ENCODE results near the gene SLC35D2. TPM values are rescaled to one million over a fixed set of nuclear protein-coding genes. Genes with fewer than 3 reads are reported as not detected.
A peak's percentile ranks its signal among the peaks of the same experiment; 100 is the strongest.
"Not testable (repeated sequence)": the region's sequence is repeated elsewhere in the genome, so short reads cannot be mapped to it uniquely, and the experiment has no call there.

Gene SLC35D2
- total and polyA plus RNA-seq, 5 donors = 10.5 to 17.9 (median 14.3) TPM

- no peak overlapping the region for H3K4me3 ChIP-seq (ENCODE audit: low read length)
- H3K4me1 ChIP-seq (ENCODE audit: control insufficient read depth, insufficient read depth, low read length) = peaks cover 4% of the 10 kb centered on the region
- peak overlapping the region; percentile 13 for H3K27ac ChIP-seq (ENCODE audit: low read length)
- intact Hi-C loops (cut with DNase I) = no loop called here
- no peaks in the 10 kb centered on the region for H3K9me3 ChIP-seq (ENCODE audit: control insufficient read depth, low read length)
- DNase-seq = no peak
- H3K27me3 ChIP-seq (ENCODE audit: control insufficient read depth, insufficient read depth) = no peaks in the 10 kb centered on the region
- 84% methylated on average over 4 of the region's 4 CpGs for WGBS
- no peak for ATAC-seq
Observed at GRCh38 chr9:96381125-96381524, 2.4 kb downstream of the SLC35D2 start.

- Histone ChIP-seq H3K27ac (ENCODE audit: low read length) (no peak overlapping the region), H3K4me1 (ENCODE audit: control insufficient read depth, insufficient read depth, low read length) (peaks cover 4% of the 10 kb centered on the region), H3K27me3 (ENCODE audit: control insufficient read depth, insufficient read depth) (no peaks in the 10 kb centered on the region), H3K9me3 (ENCODE audit: control insufficient read depth, low read length) (no peaks in the 10 kb centered on the region), H3K4me3 (ENCODE audit: low read length) (no peak overlapping the region)
- DNase-seq (no peak), ATAC-seq (no peak)
- WGBS = 92% methylated on average over 2 of the region's 2 CpGs
- intact Hi-C loops (cut with DNase I) = no loop called here
Observed at GRCh38 chr9:96379461-96379860, 4.0 kb downstream of the SLC35D2 start.

- DNase-seq (no peak), ATAC-seq (no peak)
- WGBS = 91% methylated on average over 3 of the region's 3 CpGs
- Histone ChIP-seq H3K4me3 (ENCODE audit: low read length) (no peak overlapping the region), H3K27ac (ENCODE audit: low read length) (no peak overlapping the region), H3K27me3 (ENCODE audit: control insufficient read depth, insufficient read depth) (no peaks in the 10 kb centered on the region), H3K9me3 (ENCODE audit: control insufficient read depth, low read length) (no peaks in the 10 kb centered on the region), H3K4me1 (ENCODE audit: control insufficient read depth, insufficient read depth, low read length) (peaks cover 4% of the 10 kb centered on the region)
- intact Hi-C loops (cut with DNase I) = no loop called here
Observed at GRCh38 chr9:96378187-96378586, 5.3 kb downstream of the SLC35D2 start.

GRCh38 chr9:96376891-96377874, 6.3 kb downstream of the SLC35D2 start:
- Histone ChIP-seq H3K4me1 (ENCODE audit: control insufficient read depth, insufficient read depth, low read length) (peaks cover 4% of the 10 kb centered on the region), H3K9me3 (ENCODE audit: control insufficient read depth, low read length) (no peaks in the 10 kb centered on the region), H3K4me3 (ENCODE audit: low read length) (no peak overlapping the region), H3K27me3 (ENCODE audit: control insufficient read depth, insufficient read depth) (no peaks in the 10 kb centered on the region), H3K27ac (ENCODE audit: low read length) (peak overlapping the region; percentile 61)
- ATAC-seq (peak in 1 of 2 donors; percentile 55), DNase-seq (no peak)
- WGBS = 59% methylated on average over 13 of the region's 13 CpGs
- intact Hi-C loops (cut with DNase I) = no loop called here

GRCh38 chr9:96375507-96375906, 8.0 kb downstream of the SLC35D2 start:
- H3K27me3 ChIP-seq (ENCODE audit: control insufficient read depth, insufficient read depth); H3K4me1 ChIP-seq (ENCODE audit: control insufficient read depth, insufficient read depth, low read length); intact Hi-C loops (cut with DNase I); H3K9me3 ChIP-seq (ENCODE audit: control insufficient read depth, low read length); DNase-seq; ATAC-seq; H3K4me3 ChIP-seq (ENCODE audit: low read length); H3K27ac ChIP-seq (ENCODE audit: low read length): not testable (repeated sequence)
- WGBS = 96% methylated on average over 6 of the region's 6 CpGs

GRCh38 chr9:96367943-96368342, 15.6 kb downstream of the SLC35D2 start:
- ATAC-seq (no peak), DNase-seq (no peak)
- Histone ChIP-seq H3K9me3 (ENCODE audit: control insufficient read depth, low read length) (no peaks in the 10 kb centered on the region), H3K4me3 (ENCODE audit: low read length) (no peak overlapping the region), H3K27me3 (ENCODE audit: control insufficient read depth, insufficient read depth) (no peaks in the 10 kb centered on the region), H3K27ac (ENCODE audit: low read length) (no peak overlapping the region), H3K4me1 (ENCODE audit: control insufficient read depth, insufficient read depth, low read length) (no peaks in the 10 kb centered on the region)
- WGBS = 98% methylated on average over 1 of the region's 1 CpG
- intact Hi-C loops (cut with DNase I) = no loop called here

- Histone ChIP-seq H3K4me3 (ENCODE audit: low read length) (no peak overlapping the region), H3K27me3 (ENCODE audit: control insufficient read depth, insufficient read depth) (no peaks in the 10 kb centered on the region), H3K27ac (ENCODE audit: low read length) (no peak overlapping the region), H3K4me1 (ENCODE audit: control insufficient read depth, insufficient read depth, low read length) (no peaks in the 10 kb centered on the region), H3K9me3 (ENCODE audit: control insufficient read depth, low read length) (no peaks in the 10 kb centered on the region)
- 95% methylated on average over 9 of the region's 9 CpGs for WGBS
- intact Hi-C loops (cut with DNase I) = no loop called here
- DNase-seq (no peak), ATAC-seq (no peak)
Observed at GRCh38 chr9:96363175-96363967, 20.1 kb downstream of the SLC35D2 start.

GRCh38 chr9:96362119-96362518, 21.4 kb downstream of the SLC35D2 start:
- H3K9me3 ChIP-seq (ENCODE audit: control insufficient read depth, low read length); ATAC-seq; DNase-seq; H3K4me3 ChIP-seq (ENCODE audit: low read length); H3K27ac ChIP-seq (ENCODE audit: low read length); H3K27me3 ChIP-seq (ENCODE audit: control insufficient read depth, insufficient read depth); intact Hi-C loops (cut with DNase I); H3K4me1 ChIP-seq (ENCODE audit: control insufficient read depth, insufficient read depth, low read length): not testable (repeated sequence)
- WGBS = 96% methylated on average over 6 of the region's 6 CpGs

- no peak for ATAC-seq
- intact Hi-C loops (cut with DNase I) = no loop called here
- Histone ChIP-seq H3K27me3 (ENCODE audit: control insufficient read depth, insufficient read depth) (no peaks in the 10 kb centered on the region), H3K4me3 (ENCODE audit: low read length) (no peak overlapping the region), H3K27ac (ENCODE audit: low read length) (no peak overlapping the region), H3K9me3 (ENCODE audit: control insufficient read depth, low read length) (no peaks in the 10 kb centered on the region), H3K4me1 (ENCODE audit: control insufficient read depth, insufficient read depth, low read length) (no peaks in the 10 kb centered on the region)
- DNase-seq = no peak
- WGBS = 96% methylated on average over 6 of the region's 6 CpGs
Observed at GRCh38 chr9:96361668-96362067, 21.8 kb downstream of the SLC35D2 start.

GRCh38 chr9:96360976-96361375, 22.5 kb downstream of the SLC35D2 start:
- H3K4me1 ChIP-seq (ENCODE audit: control insufficient read depth, insufficient read depth, low read length) = no peaks in the 10 kb centered on the region
- WGBS = 85% methylated on average over 2 of the region's 2 CpGs
- intact Hi-C loops (cut with DNase I) = no loop called here
- no peak overlapping the region for H3K4me3 ChIP-seq (ENCODE audit: low read length)
- DNase-seq = no peak
- no peak for ATAC-seq
- H3K27me3 ChIP-seq (ENCODE audit: control insufficient read depth, insufficient read depth) = no peaks in the 10 kb centered on the region
- no peaks in the 10 kb centered on the region for H3K9me3 ChIP-seq (ENCODE audit: control insufficient read depth, low read length)
- H3K27ac ChIP-seq (ENCODE audit: low read length) = no peak overlapping the region

GRCh38 chr9:96360523-96360922, 23.0 kb downstream of the SLC35D2 start:
- DNase-seq; intact Hi-C loops (cut with DNase I); H3K4me1 ChIP-seq (ENCODE audit: control insufficient read depth, insufficient read depth, low read length); H3K4me3 ChIP-seq (ENCODE audit: low read length); ATAC-seq; H3K27ac ChIP-seq (ENCODE audit: low read length); H3K9me3 ChIP-seq (ENCODE audit: control insufficient read depth, low read length); H3K27me3 ChIP-seq (ENCODE audit: control insufficient read depth, insufficient read depth): not testable (repeated sequence)
- 98% methylated on average over 6 of the region's 6 CpGs for WGBS

All from right cardiac atrium (tissue), 5 donors.